GM12891 (cell line): ENCODE results near the gene CAMSAP2.
A peak's percentile ranks its signal among the peaks of the same experiment; 100 is the strongest.

Experiments
- DNase-seq: peaks from one replicate; pipeline ENCODE4 v3.0.0; 2011; ENCODE audit warnings: low spot score; ENCODE audit not compliant: insufficient read length
- FAIRE-seq: peaks from 2 replicates; lab custom pipeline; 2011; peaks lifted over from hg19 to GRCh38; lab: Jason Lieb, UNC
- PAX5 ChIP-seq: IDR thresholded peaks from 2 replicates; pipeline ENCODE4 v1.6.1; 2011; ENCODE audit warnings: low read length, moderate library complexity, mild to moderate bottlenecking; ENCODE audit not compliant: insufficient read depth, severe bottlenecking
- POLR2A ChIP-seq: IDR thresholded peaks from 2 replicates; pipeline ENCODE4 v1.6.1; 2011; ENCODE audit warnings: low read depth, low read length, control low read depth
- POLR2AphosphoS5 ChIP-seq: IDR thresholded peaks from 2 replicates; pipeline ENCODE4 v1.6.1; 2011; ENCODE audit warnings: low read depth, low read length, control low read depth
- POU2F2 ChIP-seq: IDR thresholded peaks from 2 replicates; pipeline ENCODE4 v1.6.1; 2011; ENCODE audit warnings: low read depth, mild to moderate bottlenecking, control low read depth, low read length, moderate library complexity
- SPI1 ChIP-seq: IDR thresholded peaks from 2 replicates; pipeline ENCODE4 v1.6.1; 2011; ENCODE audit warnings: low read depth, low read length, control low read depth
- TAF1 ChIP-seq: IDR thresholded peaks from 2 replicates; pipeline ENCODE4 v1.6.1; 2011; ENCODE audit warnings: low read depth, low read length, control low read depth

Gene CAMSAP2

GRCh38 chr1:200710166-200710565 lies 28.5 kb upstream of the CAMSAP2 start:
- FAIRE-seq, result no peak
- TF ChIP-seq POU2F2, result no peak
- no peak for TF ChIP-seq SPI1
- TF ChIP-seq POLR2AphosphoS5, result no peak
- no peak for TF ChIP-seq TAF1
- no peak for TF ChIP-seq PAX5
- no peak for TF ChIP-seq POLR2A
- DNase-seq, result no peak

GRCh38 chr1:200714504-200715187 lies 24.0 kb upstream of the CAMSAP2 start:
- no peak for DNase-seq
- TF ChIP-seq SPI1 (no peak), POU2F2 (no peak), POLR2A (no peak), POLR2AphosphoS5 (no peak), PAX5 (no peak), TAF1 (no peak)
- FAIRE-seq, result no peak

- no peak for TF ChIP-seq POLR2A
- no peak for TF ChIP-seq PAX5
- no peak for TF ChIP-seq POLR2AphosphoS5
- no peak for TF ChIP-seq POU2F2
- no peak for TF ChIP-seq SPI1
- no peak for TF ChIP-seq TAF1
- DNase-seq (no peak), FAIRE-seq (no peak)
These were observed 18.5 kb upstream of the CAMSAP2 start for GRCh38 chr1:200720199-200720598.

GRCh38 chr1:200724064-200724463 lies 14.6 kb upstream of the CAMSAP2 start:
- DNase-seq (no peak), FAIRE-seq (no peak)
- TF ChIP-seq POLR2A (no peak), SPI1 (no peak), TAF1 (no peak), PAX5 (no peak), POLR2AphosphoS5 (no peak), POU2F2 (no peak)

- DNase-seq (no peak), FAIRE-seq (no peak)
- TF ChIP-seq POU2F2 (no peak), SPI1 (no peak), TAF1 (no peak), POLR2AphosphoS5 (no peak), PAX5 (no peak), POLR2A (no peak)
These were observed 11.4 kb upstream of the CAMSAP2 start for GRCh38 chr1:200727257-200727656.

GRCh38 chr1:200729863-200730262 lies 8.8 kb upstream of the CAMSAP2 start:
- no peak for FAIRE-seq
- no peak for DNase-seq
- TF ChIP-seq TAF1, result no peak

GRCh38 chr1:200731654-200732332 lies 6.9 kb upstream of the CAMSAP2 start:
- FAIRE-seq, result no peak
- no peak for DNase-seq
- no peak for TF ChIP-seq TAF1
- TF ChIP-seq POLR2A, result no peak
- TF ChIP-seq POLR2AphosphoS5, result no peak
- TF ChIP-seq SPI1, result no peak
- TF ChIP-seq POU2F2, result no peak
- no peak for TF ChIP-seq PAX5

- no peak for FAIRE-seq
- TF ChIP-seq POLR2A (no peak), SPI1 (no peak), TAF1 (no peak)
- no peak for DNase-seq
These were observed 6.3 kb upstream of the CAMSAP2 start for GRCh38 chr1:200732438-200732837.

- TF ChIP-seq PAX5 (no peak), TAF1 (no peak), POU2F2 (no peak), SPI1 (no peak), POLR2AphosphoS5 (no peak), POLR2A (no peak)
- DNase-seq, result no peak
- no peak for FAIRE-seq
These were observed 4.8 kb upstream of the CAMSAP2 start for GRCh38 chr1:200733907-200734306.

GRCh38 chr1:200737647-200738291 lies 924 bp upstream of the CAMSAP2 start:
- TF ChIP-seq PAX5, result no peak
- TF ChIP-seq SPI1, result 0 out of 2 replicates have a peak, but pooled peaks have one; percentile 18
- TF ChIP-seq TAF1, result no peak
- TF ChIP-seq POLR2AphosphoS5, result no peak
- DNase-seq, result no peak
- FAIRE-seq, result no peak
